ENCODE measurements around the gene MCEMP1.

GRCh38 chr19:7722231-7722651, 45.4 kb downstream of the MCEMP1 start:
- TF ChIP-seq POLR2A (IDR thresholded peaks at IDR 0.05) (no peak), CTCF (IDR thresholded peaks at IDR 0.05) (no peak)

Data from lower leg skin (tissue), 3 donors.